HG03064 (cell line): ENCODE results near the gene ANGEL2.

Source experiments
- ATAC-seq: cut with Tn5 transposase; IDR thresholded peaks from one replicate; pipeline ENCODE4 v1.9.1; 2021; ENCODE audit warnings: low read depth; ENCODE audit not compliant: unreplicated experiment

ANGEL2 gene

DNA sequence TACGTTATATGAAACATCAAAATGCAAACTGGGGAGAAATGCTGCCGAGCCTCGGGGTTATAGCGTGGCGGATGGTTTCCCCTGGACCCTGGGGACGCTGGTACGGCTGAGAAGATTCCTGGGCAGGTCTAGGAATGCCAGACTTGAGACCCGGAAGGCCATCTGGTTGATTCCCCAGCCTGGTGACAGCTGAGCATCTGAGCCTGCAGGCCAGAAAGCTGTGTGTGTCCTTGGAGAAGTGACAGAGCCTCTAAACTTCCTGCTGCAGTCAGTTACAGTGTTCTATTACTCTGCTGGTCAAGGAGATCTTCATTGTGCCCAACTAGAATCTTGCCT lies 63.1 kb downstream of the ANGEL2 start:
- ATAC-seq: no peak

DNA sequence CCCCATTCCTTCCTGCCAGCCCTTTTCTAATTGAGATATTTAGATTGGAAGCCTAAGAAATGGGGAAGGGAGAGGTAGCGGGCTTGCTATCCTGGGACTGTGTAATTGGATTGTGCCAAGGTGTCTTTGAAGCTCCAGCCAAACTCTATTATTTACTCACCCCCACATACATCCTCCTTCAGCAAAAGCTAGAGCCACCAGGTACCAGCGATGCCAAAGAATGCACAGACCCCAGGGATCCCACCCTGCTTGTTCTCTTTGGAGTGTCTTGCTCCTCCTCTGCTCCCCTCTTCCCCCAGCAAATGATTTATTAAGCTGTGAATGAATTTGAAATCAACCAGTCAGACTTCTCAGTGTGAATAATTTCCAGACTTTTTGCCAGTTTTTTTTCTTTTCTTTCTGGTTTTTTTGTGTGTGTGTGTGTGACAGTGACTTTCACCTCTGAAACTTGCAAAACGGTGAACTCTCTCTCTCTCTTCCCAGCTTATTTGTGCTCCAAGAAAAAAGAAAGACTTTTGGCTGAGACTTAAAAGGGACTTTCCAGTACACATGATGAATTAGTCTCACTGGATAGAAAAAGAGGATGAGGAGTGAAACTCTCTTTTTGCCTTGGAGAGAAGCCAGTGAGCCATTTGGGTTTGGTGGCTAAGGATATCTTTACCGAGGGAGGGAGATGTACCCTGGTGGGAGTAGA lies 63.6 kb downstream of the ANGEL2 start:
- no peak for ATAC-seq

DNA sequence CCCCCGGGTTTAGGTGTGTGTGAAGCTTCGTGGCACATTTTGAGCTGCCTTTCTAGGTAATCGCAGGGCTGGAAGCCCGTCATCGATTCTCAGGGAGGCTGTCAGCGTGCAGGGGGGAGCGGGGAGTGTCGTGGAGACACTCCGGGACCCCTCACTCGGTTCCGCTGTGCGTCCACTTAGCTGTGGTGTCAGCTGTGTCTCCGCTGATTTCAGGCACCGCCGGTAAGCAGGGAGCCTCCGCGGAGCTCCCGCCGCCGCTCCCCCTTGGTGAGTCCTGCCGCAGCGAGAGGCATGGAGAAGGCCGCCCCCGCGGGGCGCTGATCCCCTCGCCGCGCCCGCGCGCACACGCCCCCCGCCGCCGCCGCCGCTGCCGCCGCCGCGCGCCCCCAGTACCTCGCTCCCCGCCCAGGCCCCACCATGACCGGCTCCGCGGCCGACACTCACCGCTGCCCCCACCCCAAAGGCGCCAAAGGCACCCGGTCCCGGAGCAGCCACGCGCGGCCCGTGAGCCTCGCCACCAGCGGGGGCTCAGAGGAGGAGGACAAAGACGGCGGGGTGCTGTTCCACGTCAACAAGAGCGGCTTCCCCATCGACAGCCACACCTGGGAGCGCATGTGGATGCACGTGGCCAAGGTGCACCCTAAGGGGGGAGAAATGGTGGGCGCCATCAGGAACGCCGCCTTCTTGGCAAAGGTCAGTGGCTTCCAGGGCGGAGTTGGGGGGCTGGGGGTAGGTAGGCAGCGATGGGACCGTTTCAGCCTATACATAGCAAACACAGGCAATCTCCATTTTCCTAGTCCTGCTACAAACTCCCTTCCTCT lies 64.3 kb downstream of the ANGEL2 start:
- ATAC-seq: no peak

GRCh38 chr1:212950243-212951125 lies 65.2 kb downstream of the ANGEL2 start, which contains the start of gene VASH2:
TSS of gene VASH2 (plus strand) at chr1:212950541. CDS start at chr1:212951543, 1,002 bp downstream.
- peak; percentile 86 for ATAC-seq

- no peak for ATAC-seq
Measured at GRCh38 chr1:212949771-212950170, 65.9 kb downstream of the ANGEL2 start.

GRCh38 chr1:212946872-212947271 lies 68.8 kb downstream of the ANGEL2 start:
- ATAC-seq: no peak

DNA sequence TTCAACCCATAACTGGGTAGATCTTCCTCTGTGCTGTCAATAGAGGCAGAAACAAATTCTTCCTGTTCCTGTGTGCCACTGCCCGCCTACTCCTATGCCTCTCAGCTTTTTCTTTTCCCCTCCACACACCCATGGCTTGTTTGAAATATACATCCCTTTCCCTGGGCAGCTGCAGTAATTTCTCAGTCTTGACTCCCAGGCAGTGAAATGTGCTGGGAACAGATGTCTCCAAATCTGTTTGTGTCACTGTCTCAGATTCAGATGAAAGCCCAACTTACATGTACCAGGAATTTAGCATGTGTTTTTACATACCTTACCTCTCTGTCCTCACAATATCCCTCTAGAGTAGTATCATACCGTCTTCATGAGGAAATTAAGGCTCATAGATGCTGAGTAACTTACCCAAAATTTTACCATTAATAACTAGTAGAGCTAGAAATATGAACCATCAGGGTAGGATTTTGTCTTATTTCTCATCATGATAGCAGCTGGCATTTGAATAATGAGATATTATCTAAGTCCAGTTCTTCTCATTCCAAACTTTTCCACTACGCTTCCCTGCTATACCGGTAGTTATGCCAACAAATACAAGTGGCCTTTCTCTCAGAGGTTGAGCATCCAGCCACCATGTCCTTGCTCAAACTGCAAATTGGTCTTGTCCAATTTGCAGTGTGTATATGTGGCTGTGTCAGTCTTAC lies 70.1 kb downstream of the ANGEL2 start:
- ATAC-seq: no peak

- no peak for ATAC-seq
Measured at GRCh38 chr1:212945056-212945455, 70.6 kb downstream of the ANGEL2 start.

GRCh38 chr1:212944229-212944901 lies 71.3 kb downstream of the ANGEL2 start:
- ATAC-seq: no peak

DNA sequence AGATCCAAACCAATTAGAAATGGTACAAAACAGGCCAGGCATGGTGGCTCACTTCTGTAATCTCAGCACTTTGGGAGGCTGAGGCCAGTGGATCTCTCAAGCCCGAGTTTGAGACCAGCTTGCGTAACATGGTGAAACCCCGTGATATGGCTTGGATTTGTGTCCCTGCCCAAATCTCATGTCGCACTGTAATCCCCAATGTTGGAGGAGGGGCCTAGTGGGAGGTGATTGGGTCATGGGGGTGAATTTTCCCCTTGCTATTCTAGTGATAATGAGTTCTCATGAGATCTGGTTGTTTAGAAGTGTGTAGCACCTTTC lies 72.3 kb downstream of the ANGEL2 start:
- ATAC-seq: no peak

DNA sequence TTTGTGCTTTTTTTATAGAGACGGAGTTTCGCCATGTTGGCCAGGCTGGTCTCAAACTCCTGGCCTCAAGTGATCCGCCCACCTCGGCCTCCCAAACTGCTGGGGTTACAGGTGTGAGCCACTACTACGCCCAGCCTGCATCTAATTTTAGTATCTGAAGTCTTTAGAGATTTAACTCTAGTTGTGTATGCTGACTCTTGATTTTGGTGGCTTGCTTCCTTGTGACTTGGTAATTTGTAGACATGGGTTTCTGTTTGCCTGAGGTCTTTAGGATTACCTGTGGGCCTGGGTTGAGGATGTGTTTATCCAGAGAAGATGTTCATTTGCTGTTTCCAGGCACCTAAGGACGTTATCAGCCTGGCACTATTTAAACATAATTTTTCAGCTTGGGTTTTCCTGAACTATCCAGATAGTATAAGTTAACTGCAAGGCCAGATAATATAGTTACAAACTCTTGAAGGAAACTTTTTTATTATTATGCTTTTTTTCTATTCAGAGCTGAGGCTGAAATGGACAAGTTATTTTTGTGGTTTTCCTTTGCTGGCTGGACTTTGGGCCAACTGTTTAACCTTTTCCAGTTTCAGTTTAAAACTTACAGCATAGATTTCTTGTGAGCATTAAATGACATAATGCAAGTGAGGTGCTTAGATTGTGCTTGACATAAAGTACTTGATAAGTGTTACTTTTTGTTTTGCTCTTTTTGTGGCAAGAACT lies 72.8 kb downstream of the ANGEL2 start:
- no peak for ATAC-seq
